HEK293 (cell line): Measurements from ENCODE around the gene EML6.

Source experiments
- CTCF ChIA-PET: fragments of 350-600 bp; formaldehyde crosslinking; extraction: SDS; loops from one replicate; lab custom pipeline; 2021; ENCODE audit warnings: antibody characterized with exemption; lab: Yijun Ruan, JAX
- POLR2A ChIA-PET: fragments of 300-600 bp; formaldehyde crosslinking; extraction: SDS; loops from one replicate; lab custom pipeline; 2020; ENCODE audit warnings: antibody characterized with exemption, inconsistent platforms; lab: Yijun Ruan, JAX
- H3K27ac ChIP-seq: fragments of 200-500 bp; sonication (Bioruptor generic); 2 replicates; pipeline ENCODE4 v1.5.1; 2014; ENCODE audit warnings: low read depth, low read length, control low read depth, inconsistent platforms; ENCODE audit errors: extremely low read depth
- H3K36me3 ChIP-seq, 2 experiments: fragments of 200-500 bp in 1 of 2; sonication (Bioruptor generic) in 1 of 2; 1 replicate in 1 of 2; 2 replicates in 1 of 2; pipeline ENCODE4 v1.5.1; 2014 to 2017; ENCODE audit warnings: inconsistent platforms in 2 of 2, low read length in 2 of 2; ENCODE audit not compliant: control insufficient read depth in 2 of 2, insufficient read depth in 1 of 2
- H3K4me1 ChIP-seq: fragments of 200-500 bp; sonication (Bioruptor generic); 2 replicates; pipeline ENCODE4 v1.5.1; 2014; ENCODE audit warnings: mild to moderate bottlenecking, low read length, inconsistent platforms; ENCODE audit not compliant: control insufficient read depth, insufficient read depth
- H3K4me3 ChIP-seq: 2 replicates; pipeline ENCODE4 v1.5.1; 2011; ENCODE audit warnings: low read depth, mild to moderate bottlenecking, control low read depth, low read length, moderate library complexity
- H3K9me3 ChIP-seq: fragments of 200-500 bp; sonication (Bioruptor generic); 2 replicates; pipeline ENCODE4 v1.5.1; 2014; ENCODE audit warnings: low read depth, low read length, inconsistent platforms; ENCODE audit not compliant: control insufficient read depth, insufficient read depth
- BCL6B ChIP-seq: fragments of 450-650 bp; formaldehyde crosslinking; IDR thresholded peaks from 2 replicates; pipeline ENCODE4 v1.5.1; 2017; ENCODE audit warnings: missing biosample characterization, missing genetic modification characterization
- HOXD13 ChIP-seq: sonication (generic); formaldehyde crosslinking; IDR thresholded peaks from 2 replicates; pipeline ENCODE4 v1.8.0; 2022; ENCODE audit warnings: missing genetic modification reagents, borderline replicate concordance
- INSM2 ChIP-seq: fragments of 450-650 bp; formaldehyde crosslinking; IDR thresholded peaks from 2 replicates; pipeline ENCODE4 v1.5.1; 2016; ENCODE audit warnings: missing biosample characterization, missing genetic modification characterization
- OVOL3 ChIP-seq: fragments of 450-650 bp; formaldehyde crosslinking; IDR thresholded peaks from 2 replicates; pipeline ENCODE4 v1.5.1; 2016; ENCODE audit warnings: missing biosample characterization, missing genetic modification characterization
- PRDM2 ChIP-seq: fragments of 450-650 bp; formaldehyde crosslinking; IDR thresholded peaks from 2 replicates; pipeline ENCODE4 v1.5.1; 2016; ENCODE audit warnings: missing biosample characterization, missing genetic modification characterization, borderline replicate concordance
- YY2 ChIP-seq: fragments of 450-650 bp; formaldehyde crosslinking; IDR thresholded peaks from 2 replicates; pipeline ENCODE4 v1.5.1; 2016; ENCODE audit warnings: missing biosample characterization, missing genetic modification characterization
- ZNF138 ChIP-seq: fragments of 450-650 bp; formaldehyde crosslinking; IDR thresholded peaks from 2 replicates; pipeline ENCODE4 v1.5.1; 2016; ENCODE audit warnings: missing biosample characterization, missing genetic modification characterization, borderline replicate concordance
- ZNF18 ChIP-seq: fragments of 450-650 bp; formaldehyde crosslinking; IDR thresholded peaks from 2 replicates; pipeline ENCODE4 v1.5.1; 2016; ENCODE audit warnings: missing biosample characterization, missing genetic modification characterization
- ZNF221 ChIP-seq: fragments of 450-650 bp; formaldehyde crosslinking; IDR thresholded peaks from 2 replicates; pipeline ENCODE4 v1.5.1; 2017; ENCODE audit warnings: missing biosample characterization, missing genetic modification characterization, borderline replicate concordance
- ZNF266 ChIP-seq: fragments of 450-650 bp; formaldehyde crosslinking; IDR thresholded peaks from 2 replicates; pipeline ENCODE4 v1.5.1; 2016; ENCODE audit warnings: missing biosample characterization, missing genetic modification characterization, low read depth
- ZNF274 ChIP-seq, 2 experiments: fragments of 200-500 bp in 1 of 2; fragments of 450-650 bp in 1 of 2; sonication (Bioruptor generic) in 1 of 2; formaldehyde crosslinking in 1 of 2; IDR thresholded peaks; 2 replicates each; pipeline versions ENCODE4 v1.5.1 to v1.6.1; 2014 to 2016; ENCODE audit warnings: borderline replicate concordance in 1 of 2, inconsistent platforms in 1 of 2, low read length in 1 of 2, missing biosample characterization in 1 of 2, missing genetic modification characterization in 1 of 2
- ZNF311 ChIP-seq: fragments of 450-650 bp; formaldehyde crosslinking; IDR thresholded peaks from 2 replicates; pipeline ENCODE4 v1.5.1; 2017; ENCODE audit warnings: missing biosample characterization, missing genetic modification characterization, borderline replicate concordance
- ZNF366 ChIP-seq: fragments of 450-650 bp; formaldehyde crosslinking; conservative IDR thresholded peaks from 2 replicates; pipeline ENCODE4 v1.5.1; 2016; ENCODE audit warnings: missing biosample characterization, missing genetic modification characterization
- ZNF391 ChIP-seq: fragments of 450-650 bp; formaldehyde crosslinking; IDR thresholded peaks from 2 replicates; pipeline ENCODE4 v1.5.1; 2016; ENCODE audit warnings: low read depth, missing biosample characterization, missing genetic modification characterization, borderline replicate concordance
- ZNF473 ChIP-seq: fragments of 450-650 bp; formaldehyde crosslinking; IDR thresholded peaks from 2 replicates; pipeline ENCODE4 v1.5.1; 2017; ENCODE audit warnings: missing biosample characterization, missing genetic modification characterization
- ZNF521 ChIP-seq: fragments of 450-650 bp; formaldehyde crosslinking; IDR thresholded peaks from 2 replicates; pipeline ENCODE4 v1.5.1; 2017; ENCODE audit warnings: missing biosample characterization, mild to moderate bottlenecking, missing genetic modification characterization
- ZNF549 ChIP-seq: fragments of 450-650 bp; IDR thresholded peaks from 2 replicates; pipeline ENCODE4 v1.5.1; 2018; ENCODE audit warnings: missing biosample characterization, missing genetic modification characterization, mild to moderate bottlenecking, inconsistent platforms, moderate library complexity
- ZNF654 ChIP-seq: fragments of 450-650 bp; formaldehyde crosslinking; IDR thresholded peaks from 2 replicates; pipeline ENCODE4 v1.5.1; 2016; ENCODE audit warnings: low read depth, missing biosample characterization, missing genetic modification characterization
- ZNF791 ChIP-seq: fragments of 450-650 bp; formaldehyde crosslinking; IDR thresholded peaks from 2 replicates; pipeline ENCODE4 v1.5.1; 2016; ENCODE audit warnings: missing biosample characterization, missing genetic modification characterization

EML6 gene

GRCh38 chr2:54768772-54769428, 45.4 kb downstream of the EML6 start:
- Histone ChIP-seq H3K27ac (no peak overlapping the region), H3K36me3 (no peaks in the 10 kb centered on the region), H3K4me1 (no peaks in the 10 kb centered on the region), H3K4me3 (no peak overlapping the region), H3K9me3 (no peaks in the 10 kb centered on the region)
- POLR2A ChIA-PET: no interaction called here
- CTCF ChIA-PET: interaction anchor here (0.6 to 0.8 kb wide), 2 partner anchors 51 to 70 kb away, joined by 3 read pairs; no protein-coding TSS in a partner anchor
- TF ChIP-seq ZNF391 (tag by site-specific recombination): no peak
- no peak for TF ChIP-seq PRDM2 (tag by site-specific recombination)
- no peak for TF ChIP-seq ZNF549 (tag by site-specific recombination)
- TF ChIP-seq INSM2 (tag by site-specific recombination): no peak
- TF ChIP-seq ZNF311 (tag by site-specific recombination): no peak
- no peak for TF ChIP-seq ZNF274 (IDR thresholded peaks at IDR 0.05; ENCODE audit: low read length)
- TF ChIP-seq ZNF274 (tag by site-specific recombination; IDR thresholded peaks at IDR 0.05; ENCODE audit: borderline replicate concordance): no peak
- TF ChIP-seq ZNF473 (tag by site-specific recombination): no peak
- no peak for TF ChIP-seq BCL6B (tag by site-specific recombination)
- TF ChIP-seq ZNF654 (tag by site-specific recombination): no peak
- no peak for TF ChIP-seq ZNF138
- no peak for TF ChIP-seq OVOL3 (tag by site-specific recombination)
- TF ChIP-seq ZNF266 (tag by site-specific recombination): no peak
- no peak for TF ChIP-seq ZNF791 (tag by site-specific recombination)
- TF ChIP-seq ZNF366 (tag by site-specific recombination): no peak
- TF ChIP-seq HOXD13 (CRISPR knock-in tag): no peak
- no peak for TF ChIP-seq ZNF18 (tag by site-specific recombination)
- TF ChIP-seq YY2: no peak
- no peak for TF ChIP-seq ZNF521 (tag by site-specific recombination)
- TF ChIP-seq ZNF221 (tag by site-specific recombination): no peak
